NB4 (cell line): Measurements from ENCODE around the gene KRTAP10-10.
"Not testable (repeated sequence)": the region's sequence is repeated elsewhere in the genome, so short reads cannot be mapped to it uniquely, and the experiment has no call there.

Experiments used
- POLR2A ChIP-seq: IDR thresholded peaks from 2 replicates; pipeline ENCODE4 v1.6.1; 2011; ENCODE audit warnings: mild to moderate bottlenecking; ENCODE audit not compliant: insufficient read length; ENCODE audit errors: extremely low read depth
- TF ChIP-seq, protein P1 (sequence below): IDR thresholded peaks from one replicate; pipeline ENCODE4 v1.5.1; 2012; ENCODE audit warnings: low read depth, low read length
- TF ChIP-seq, protein P2 (sequence below): IDR thresholded peaks from 2 replicates; pipeline ENCODE4 v1.6.1; 2011; ENCODE audit warnings: low read depth, low read length

- TF ChIP-seq, protein P1, sequence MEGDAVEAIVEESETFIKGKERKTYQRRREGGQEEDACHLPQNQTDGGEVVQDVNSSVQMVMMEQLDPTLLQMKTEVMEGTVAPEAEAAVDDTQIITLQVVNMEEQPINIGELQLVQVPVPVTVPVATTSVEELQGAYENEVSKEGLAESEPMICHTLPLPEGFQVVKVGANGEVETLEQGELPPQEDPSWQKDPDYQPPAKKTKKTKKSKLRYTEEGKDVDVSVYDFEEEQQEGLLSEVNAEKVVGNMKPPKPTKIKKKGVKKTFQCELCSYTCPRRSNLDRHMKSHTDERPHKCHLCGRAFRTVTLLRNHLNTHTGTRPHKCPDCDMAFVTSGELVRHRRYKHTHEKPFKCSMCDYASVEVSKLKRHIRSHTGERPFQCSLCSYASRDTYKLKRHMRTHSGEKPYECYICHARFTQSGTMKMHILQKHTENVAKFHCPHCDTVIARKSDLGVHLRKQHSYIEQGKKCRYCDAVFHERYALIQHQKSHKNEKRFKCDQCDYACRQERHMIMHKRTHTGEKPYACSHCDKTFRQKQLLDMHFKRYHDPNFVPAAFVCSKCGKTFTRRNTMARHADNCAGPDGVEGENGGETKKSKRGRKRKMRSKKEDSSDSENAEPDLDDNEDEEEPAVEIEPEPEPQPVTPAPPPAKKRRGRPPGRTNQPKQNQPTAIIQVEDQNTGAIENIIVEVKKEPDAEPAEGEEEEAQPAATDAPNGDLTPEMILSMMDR: not testable (repeated sequence)
- not testable (repeated sequence) for TF ChIP-seq POLR2A
- TF ChIP-seq, protein P2, sequence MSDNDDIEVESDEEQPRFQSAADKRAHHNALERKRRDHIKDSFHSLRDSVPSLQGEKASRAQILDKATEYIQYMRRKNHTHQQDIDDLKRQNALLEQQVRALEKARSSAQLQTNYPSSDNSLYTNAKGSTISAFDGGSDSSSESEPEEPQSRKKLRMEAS: not testable (repeated sequence)
These were observed 24.4 kb downstream of the KRTAP10-10 start for GRCh38 chr21:44661567-44661966.
